Neuron (in vitro differentiated cells): ENCODE measurements around the gene RFT1.

Experiments used
- H2AFZ ChIP-seq: one replicate; pipeline ENCODE4 v1.6.1; 2013; ENCODE audit warnings: low read depth, mild to moderate bottlenecking, inconsistent platforms, low read length, moderate library complexity
- H3K27me3 ChIP-seq: one replicate; pipeline ENCODE4 v1.6.1; 2013; ENCODE audit warnings: low read length; ENCODE audit not compliant: insufficient read depth
- H3K36me3 ChIP-seq: one replicate; pipeline ENCODE4 v1.6.1; 2013; ENCODE audit warnings: low read length; ENCODE audit not compliant: insufficient read depth
- H3K4me1 ChIP-seq: one replicate; pipeline ENCODE4 v1.6.1; 2013; ENCODE audit warnings: low read length; ENCODE audit not compliant: insufficient read depth
- H3K4me3 ChIP-seq: 2 replicates; pipeline ENCODE4 v1.5.1; 2013; ENCODE audit warnings: mild to moderate bottlenecking, low read length, moderate library complexity
- H3K9me3 ChIP-seq: one replicate; pipeline ENCODE4 v1.6.1; 2013; ENCODE audit warnings: low read length

The RFT1 gene

DNA sequence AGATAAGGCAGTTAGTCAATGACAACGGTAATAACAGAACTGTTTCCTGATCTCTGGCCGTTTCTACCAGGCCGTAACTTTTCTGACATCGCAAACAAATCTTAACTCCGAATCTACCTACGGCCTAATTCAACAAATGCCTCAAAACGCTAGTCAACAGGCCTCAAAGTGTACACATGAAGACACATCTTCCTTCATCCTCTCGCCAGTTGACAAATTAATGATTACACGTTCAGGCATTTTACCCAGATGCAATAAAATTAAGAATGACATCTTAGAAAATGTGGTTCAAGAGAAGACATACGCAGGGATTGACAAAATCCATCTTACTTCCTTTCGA lies 85.9 kb downstream of the RFT1 start:
- H3K27me3 ChIP-seq, result no peaks in the 10 kb centered on the region
- no peaks in the 10 kb centered on the region for H3K36me3 ChIP-seq
- H3K4me1 ChIP-seq, result peaks cover 13% of the 10 kb centered on the region
- peak overlapping the region; percentile 86 for H2AFZ ChIP-seq
- peak overlapping the region; percentile 87 for H3K4me3 ChIP-seq
- H3K9me3 ChIP-seq, result no peaks in the 10 kb centered on the region

DNA sequence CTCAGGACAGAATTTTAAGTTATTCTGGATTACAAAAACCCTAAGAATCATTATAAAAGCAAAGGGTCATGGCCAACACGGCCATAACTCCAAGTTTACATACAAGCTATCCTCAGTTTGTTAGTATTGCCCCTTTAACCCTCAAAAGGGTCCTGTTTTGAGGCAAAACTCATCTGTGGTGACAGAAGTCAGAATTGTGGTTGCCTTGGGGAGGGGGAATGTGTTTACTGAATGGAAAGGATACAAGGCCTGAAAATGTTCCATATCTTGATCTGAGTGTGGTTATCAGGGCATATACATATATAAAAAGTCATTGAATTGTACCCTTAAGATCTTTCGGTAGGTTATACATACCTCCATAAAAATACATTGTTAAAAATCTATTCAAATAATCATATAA lies 86.5 kb downstream of the RFT1 start:
- H3K9me3 ChIP-seq, result no peaks in the 10 kb centered on the region

GRCh38 chr3:53042651-53043050 lies 87.6 kb downstream of the RFT1 start:
- H3K4me3 ChIP-seq, result no peak overlapping the region
- no peaks in the 10 kb centered on the region for H3K36me3 ChIP-seq
- no peaks in the 10 kb centered on the region for H3K9me3 ChIP-seq
- H3K4me1 ChIP-seq, result peaks cover 13% of the 10 kb centered on the region
- H2AFZ ChIP-seq, result no peak overlapping the region
- no peaks in the 10 kb centered on the region for H3K27me3 ChIP-seq

More for the DNA sequence above, 86.5 kb downstream of the RFT1 start:
- Histone ChIP-seq H3K27me3 (no peaks in the 10 kb centered on the region), H3K4me3 (peak overlapping the region; percentile 87), H2AFZ (no peak overlapping the region), H3K4me1 (peaks cover 13% of the 10 kb centered on the region), H3K36me3 (no peaks in the 10 kb centered on the region)

DNA sequence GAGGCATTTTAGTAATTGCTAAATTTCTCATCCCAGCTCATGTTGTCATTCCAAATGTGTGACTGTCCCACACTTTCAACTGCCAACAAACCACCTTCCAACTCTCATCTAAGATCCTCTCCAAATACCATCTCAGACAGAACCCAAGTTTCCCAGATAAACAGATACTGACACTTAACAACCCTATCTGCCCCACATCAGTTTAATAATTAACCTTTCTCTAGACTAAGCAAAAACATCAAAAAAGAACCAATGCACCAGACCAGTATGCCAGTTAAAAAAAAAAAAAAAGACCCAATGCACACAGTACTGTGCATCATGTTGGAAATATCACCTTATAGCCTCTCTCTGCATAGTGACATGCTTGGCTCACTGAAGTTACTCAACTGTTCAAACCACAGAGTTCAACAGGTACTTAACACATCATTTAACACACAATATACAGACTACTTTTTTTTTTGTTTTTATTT lies 89.8 kb downstream of the RFT1 start:
- Histone ChIP-seq H3K4me3 (no peak overlapping the region), H3K9me3 (no peaks in the 10 kb centered on the region), H3K4me1 (peaks cover 13% of the 10 kb centered on the region), H2AFZ (no peak overlapping the region), H3K27me3 (no peaks in the 10 kb centered on the region), H3K36me3 (no peaks in the 10 kb centered on the region)

- Histone ChIP-seq H3K4me3 (no peak overlapping the region), H3K4me1 (peaks cover 12% of the 10 kb centered on the region), H3K36me3 (no peaks in the 10 kb centered on the region), H3K27me3 (no peaks in the 10 kb centered on the region), H2AFZ (no peak overlapping the region), H3K9me3 (no peaks in the 10 kb centered on the region)
These were observed 90.9 kb downstream of the RFT1 start for GRCh38 chr3:53039376-53039752.

DNA sequence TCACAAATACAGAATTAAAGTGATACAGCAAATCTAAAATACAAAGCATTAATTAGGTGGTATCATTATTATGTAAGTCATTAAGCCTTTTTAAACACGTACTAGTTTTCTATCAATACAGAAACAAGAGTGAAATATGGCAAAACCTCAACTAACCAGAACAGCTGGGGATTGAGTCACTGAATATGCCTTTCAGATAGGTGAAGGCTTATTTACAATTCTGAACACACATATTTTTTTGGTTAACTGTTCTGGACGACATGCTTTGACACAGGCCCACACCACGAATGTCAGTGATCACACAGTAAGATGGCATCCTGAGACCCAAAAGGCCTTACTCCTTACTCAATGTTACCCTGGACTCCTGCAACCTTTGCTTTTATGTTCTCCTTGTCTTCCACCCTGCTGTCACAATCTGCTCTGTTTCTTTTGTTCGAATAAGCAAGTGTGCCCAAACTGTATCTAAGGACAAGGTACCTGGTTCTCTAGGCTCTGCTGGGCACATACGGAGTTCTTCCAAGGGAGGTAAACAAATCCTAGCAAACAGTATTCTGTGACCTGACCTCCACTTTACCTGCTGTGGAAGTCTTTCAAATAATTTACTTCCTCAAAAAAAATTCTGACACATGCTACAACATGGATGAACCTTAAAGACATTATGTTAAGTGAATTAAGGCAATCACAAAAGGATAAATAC lies 91.4 kb downstream of the RFT1 start:
- H3K9me3 ChIP-seq, result no peaks in the 10 kb centered on the region
- no peak overlapping the region for H2AFZ ChIP-seq
- no peaks in the 10 kb centered on the region for H3K36me3 ChIP-seq
- no peak overlapping the region for H3K4me3 ChIP-seq
- H3K27me3 ChIP-seq, result no peaks in the 10 kb centered on the region
- peaks cover 7% of the 10 kb centered on the region for H3K4me1 ChIP-seq
